Karpas-422 (cell line): ENCODE results near the gene GNPAT. TPM values are rescaled to one million over a fixed set of nuclear protein-coding genes. Genes with fewer than 3 reads are reported as not detected.

ENCODE experiments used
- DNase-seq: peaks from one replicate; pipeline ENCODE4 v3.0.0-alpha.2; 2015
- H2AFZ ChIP-seq: fragments of 200-600 bp; sonication (generic); 2 replicates; pipeline ENCODE4 v1.6.1; 2014; ENCODE audit warnings: antibody characterized with exemption, low read length, mixed read lengths
- H3K27ac ChIP-seq: fragments of 200-600 bp; sonication (generic); 2 replicates; pipeline ENCODE4 v1.5.1; 2014; ENCODE audit warnings: mild to moderate bottlenecking, low read length, moderate library complexity
- H3K27me3 ChIP-seq: fragments of 200-600 bp; sonication (generic); 2 replicates; pipeline ENCODE4 v1.6.1; 2014; ENCODE audit warnings: low read length, mixed read lengths
- H3K36me3 ChIP-seq: fragments of 200-600 bp; sonication (generic); 2 replicates; pipeline ENCODE4 v1.6.1; 2014; ENCODE audit warnings: low read length, mixed read lengths; ENCODE audit not compliant: insufficient read depth
- H3K4me1 ChIP-seq: fragments of 200-600 bp; sonication (generic); 2 replicates; pipeline ENCODE4 v1.6.1; 2014; ENCODE audit warnings: mild to moderate bottlenecking, low read length, mixed read lengths
- H3K4me2 ChIP-seq: fragments of 200-600 bp; sonication (generic); 2 replicates; pipeline ENCODE4 v1.6.1; 2014; ENCODE audit warnings: low read length, low read depth, mild to moderate bottlenecking; ENCODE audit not compliant: poor library complexity, severe bottlenecking
- H3K4me3 ChIP-seq: fragments of 200-600 bp; sonication (generic); 2 replicates; pipeline ENCODE4 v1.5.1; 2014; ENCODE audit warnings: mild to moderate bottlenecking, antibody characterized with exemption, low read length, mixed read lengths
- H3K79me2 ChIP-seq: fragments of 200-600 bp; sonication (generic); 2 replicates; pipeline ENCODE4 v1.6.1; 2014; ENCODE audit warnings: mild to moderate bottlenecking, low read length, mixed read lengths
- H3K9ac ChIP-seq: fragments of 200-600 bp; sonication (generic); 2 replicates; pipeline ENCODE4 v1.6.0; 2014; ENCODE audit warnings: low read length
- H3K9me2 ChIP-seq: fragments of 200-600 bp; sonication (generic), shearing (Covaris generic); replicated peaks from 2 replicates; pipeline ENCODE4 v1.6.0; 2014; ENCODE audit warnings: mild to moderate bottlenecking, low read length, moderate library complexity; ENCODE audit not compliant: insufficient read depth
- H3K9me3 ChIP-seq: fragments of 300-700, 200-600 bp; sonication (generic); 2 replicates; pipeline ENCODE4 v1.6.1; 2014; ENCODE audit warnings: low read length, mixed read lengths
- H4K20me1 ChIP-seq: fragments of 200-600 bp; sonication (generic); 2 replicates; pipeline ENCODE4 v1.6.1; 2014; ENCODE audit warnings: mild to moderate bottlenecking, antibody characterized with exemption, low read length, low read depth; ENCODE audit not compliant: insufficient read depth
- total RNA-seq: library from RNA; depleted of rRNA; stranded (reverse); fragments of >200 nt; shearing (Covaris generic); gene quantifications from 2 replicates; pipeline ENCODE4 v1.2.3, GENCODE V29; 2014; ENCODE audit warnings: low replicate concordance

The GNPAT gene
- total RNA-seq, 1 experiment from 2014 or later = 36.0 TPM

- Histone ChIP-seq H3K4me3 (no peak overlapping the region), H2AFZ (no peak overlapping the region), H3K4me1 (peaks cover 12% of the 10 kb centered on the region), H3K9me2 (no peaks in the 10 kb centered on the region), H3K79me2 (peaks cover 88% of the 10 kb centered on the region), H3K9me3 (no peaks in the 10 kb centered on the region), H3K27me3 (no peaks in the 10 kb centered on the region), H4K20me1 (no peaks in the 10 kb centered on the region), H3K9ac (no peak overlapping the region), H3K36me3 (peaks cover 33% of the 10 kb centered on the region), H3K27ac (no peak overlapping the region), H3K4me2 (no peak overlapping the region)
- DNase-seq = no peak
These were observed 7.1 kb upstream of the GNPAT start for GRCh38 chr1:231233735-231234417.

- Histone ChIP-seq H3K9me2 (no peaks in the 10 kb centered on the region), H3K4me1 (peaks cover 18% of the 10 kb centered on the region), H3K27ac (no peak overlapping the region), H3K79me2 (peaks cover 89% of the 10 kb centered on the region), H2AFZ (no peak overlapping the region), H3K4me3 (no peak overlapping the region), H4K20me1 (no peaks in the 10 kb centered on the region), H3K4me2 (no peak overlapping the region), H3K9ac (no peak overlapping the region), H3K9me3 (no peaks in the 10 kb centered on the region), H3K27me3 (no peaks in the 10 kb centered on the region), H3K36me3 (peaks cover 32% of the 10 kb centered on the region)
- no peak for DNase-seq
These were observed 6.5 kb upstream of the GNPAT start for GRCh38 chr1:231234506-231234905.

- H2AFZ ChIP-seq = no peak overlapping the region
- H3K4me1 ChIP-seq = peaks cover 25% of the 10 kb centered on the region
- H3K9me2 ChIP-seq = no peaks in the 10 kb centered on the region
- no peaks in the 10 kb centered on the region for H4K20me1 ChIP-seq
- no peak overlapping the region for H3K4me3 ChIP-seq
- no peak overlapping the region for H3K9ac ChIP-seq
- H3K4me2 ChIP-seq = no peak overlapping the region
- H3K9me3 ChIP-seq = no peaks in the 10 kb centered on the region
- peaks cover 25% of the 10 kb centered on the region for H3K36me3 ChIP-seq
- peaks cover 89% of the 10 kb centered on the region for H3K79me2 ChIP-seq
- H3K27ac ChIP-seq = no peak overlapping the region
- DNase-seq = no peak
- no peaks in the 10 kb centered on the region for H3K27me3 ChIP-seq
These were observed 5.3 kb upstream of the GNPAT start for GRCh38 chr1:231235526-231236207.

- Histone ChIP-seq H3K4me3 (no peak overlapping the region), H3K9me3 (no peaks in the 10 kb centered on the region), H3K9me2 (no peaks in the 10 kb centered on the region), H3K79me2 (peaks cover 88% of the 10 kb centered on the region), H3K4me2 (no peak overlapping the region), H2AFZ (no peak overlapping the region), H3K36me3 (peaks cover 25% of the 10 kb centered on the region), H3K27ac (no peak overlapping the region), H3K4me1 (peaks cover 25% of the 10 kb centered on the region), H3K9ac (no peak overlapping the region), H4K20me1 (no peaks in the 10 kb centered on the region), H3K27me3 (no peaks in the 10 kb centered on the region)
- DNase-seq = no peak
These were observed 4.8 kb upstream of the GNPAT start for GRCh38 chr1:231236208-231236591.

- Histone ChIP-seq H3K27ac (no peak overlapping the region), H4K20me1 (no peaks in the 10 kb centered on the region), H3K36me3 (peaks cover 25% of the 10 kb centered on the region), H3K9me2 (no peaks in the 10 kb centered on the region), H3K4me2 (no peak overlapping the region), H3K9me3 (no peaks in the 10 kb centered on the region), H3K79me2 (peaks cover 89% of the 10 kb centered on the region), H3K9ac (no peak overlapping the region), H2AFZ (no peak overlapping the region), H3K4me3 (no peak overlapping the region), H3K27me3 (no peaks in the 10 kb centered on the region), H3K4me1 (peaks cover 25% of the 10 kb centered on the region)
- DNase-seq = no peak
These were observed 4.1 kb upstream of the GNPAT start for GRCh38 chr1:231236938-231237337.

GRCh38 chr1:231238298-231238697 is 2.7 kb upstream of the GNPAT start:
- H3K9ac ChIP-seq = no peak overlapping the region
- H2AFZ ChIP-seq = no peak overlapping the region
- H3K9me3 ChIP-seq = no peaks in the 10 kb centered on the region
- no peaks in the 10 kb centered on the region for H3K27me3 ChIP-seq
- H3K4me3 ChIP-seq = no peak overlapping the region
- H3K27ac ChIP-seq = no peak overlapping the region
- DNase-seq = no peak
- peaks cover 89% of the 10 kb centered on the region for H3K79me2 ChIP-seq
- peaks cover 31% of the 10 kb centered on the region for H3K4me1 ChIP-seq
- H3K4me2 ChIP-seq = no peak overlapping the region
- no peaks in the 10 kb centered on the region for H3K9me2 ChIP-seq
- peaks cover 25% of the 10 kb centered on the region for H3K36me3 ChIP-seq
- no peaks in the 10 kb centered on the region for H4K20me1 ChIP-seq

- peak overlapping the region; percentile 18; the same call in 1 of the 2 replicates for H2AFZ ChIP-seq
These were observed 505 bp upstream of the GNPAT start for GRCh38 chr1:231240531-231240882.

GRCh38 chr1:231241750-231242149 is 738 bp downstream of the GNPAT start:
- H3K9ac ChIP-seq = peak overlapping the region; percentile 96
- peaks cover 20% of the 10 kb centered on the region for H3K36me3 ChIP-seq
- H2AFZ ChIP-seq = peak overlapping the region; percentile 18; the same call in 1 of the 2 replicates
- H3K4me1 ChIP-seq = peaks cover 31% of the 10 kb centered on the region
- H3K9me2 ChIP-seq = no peaks in the 10 kb centered on the region
- DNase-seq = peak; percentile 58
- no peaks in the 10 kb centered on the region for H3K9me3 ChIP-seq
- H3K4me3 ChIP-seq = peak overlapping the region; percentile 96
- peaks cover 93% of the 10 kb centered on the region for H3K79me2 ChIP-seq
- no peaks in the 10 kb centered on the region for H3K27me3 ChIP-seq
- H3K4me2 ChIP-seq = peak overlapping the region; percentile 100
- peak overlapping the region; percentile 39 for H3K27ac ChIP-seq
- H4K20me1 ChIP-seq = no peaks in the 10 kb centered on the region

More at GRCh38 chr1:231240531-231240882, 505 bp upstream of the GNPAT start:
- H4K20me1 ChIP-seq = no peaks in the 10 kb centered on the region
- peaks cover 31% of the 10 kb centered on the region for H3K4me1 ChIP-seq
- H3K36me3 ChIP-seq = peaks cover 28% of the 10 kb centered on the region
- H3K9me2 ChIP-seq = no peaks in the 10 kb centered on the region
- peaks cover 95% of the 10 kb centered on the region for H3K79me2 ChIP-seq
- peak overlapping the region; percentile 100 for H3K4me2 ChIP-seq
- peak; percentile 62 for DNase-seq
- peak overlapping the region; percentile 96 for H3K9ac ChIP-seq
- peak overlapping the region; percentile 96 for H3K4me3 ChIP-seq
- H3K27ac ChIP-seq = peak overlapping the region; percentile 34; the same call in 1 of the 2 replicates
- no peaks in the 10 kb centered on the region for H3K27me3 ChIP-seq
- no peaks in the 10 kb centered on the region for H3K9me3 ChIP-seq
